Measurements from ENCODE around the gene EDIL3.

DNA sequence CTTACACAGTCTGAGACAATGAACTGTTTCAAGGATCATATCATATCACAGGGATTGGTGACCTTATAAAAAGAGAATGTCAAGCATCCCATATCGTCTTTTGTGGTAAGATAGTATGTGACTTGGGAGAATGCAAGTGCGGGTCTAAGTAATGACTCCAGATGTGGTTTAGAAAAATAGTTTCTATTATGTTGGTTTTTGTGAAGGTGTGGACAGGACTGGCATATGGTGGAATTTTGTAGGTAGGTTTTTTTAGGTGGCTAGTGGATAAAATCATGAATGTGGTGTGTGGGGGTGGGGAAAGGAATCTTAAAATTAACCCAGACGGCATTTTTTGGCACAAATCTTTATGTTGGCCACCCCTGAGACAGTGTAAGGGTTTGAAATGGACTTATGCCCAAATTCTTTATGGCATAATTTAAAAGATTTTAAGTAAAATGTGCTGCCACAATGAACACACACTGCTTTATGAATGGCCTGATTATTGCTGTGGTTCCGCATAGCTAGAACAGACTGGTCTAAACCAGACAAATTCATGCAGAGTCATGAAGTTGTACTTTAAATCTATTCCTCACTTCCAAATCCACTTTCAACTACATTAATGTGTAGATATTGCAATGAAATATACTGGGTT is 459.2 kb downstream of the EDIL3 start:
- no peak for TF ChIP-seq POLR2A (IDR thresholded peaks at IDR 0.05)
- TF ChIP-seq, protein P1, sequence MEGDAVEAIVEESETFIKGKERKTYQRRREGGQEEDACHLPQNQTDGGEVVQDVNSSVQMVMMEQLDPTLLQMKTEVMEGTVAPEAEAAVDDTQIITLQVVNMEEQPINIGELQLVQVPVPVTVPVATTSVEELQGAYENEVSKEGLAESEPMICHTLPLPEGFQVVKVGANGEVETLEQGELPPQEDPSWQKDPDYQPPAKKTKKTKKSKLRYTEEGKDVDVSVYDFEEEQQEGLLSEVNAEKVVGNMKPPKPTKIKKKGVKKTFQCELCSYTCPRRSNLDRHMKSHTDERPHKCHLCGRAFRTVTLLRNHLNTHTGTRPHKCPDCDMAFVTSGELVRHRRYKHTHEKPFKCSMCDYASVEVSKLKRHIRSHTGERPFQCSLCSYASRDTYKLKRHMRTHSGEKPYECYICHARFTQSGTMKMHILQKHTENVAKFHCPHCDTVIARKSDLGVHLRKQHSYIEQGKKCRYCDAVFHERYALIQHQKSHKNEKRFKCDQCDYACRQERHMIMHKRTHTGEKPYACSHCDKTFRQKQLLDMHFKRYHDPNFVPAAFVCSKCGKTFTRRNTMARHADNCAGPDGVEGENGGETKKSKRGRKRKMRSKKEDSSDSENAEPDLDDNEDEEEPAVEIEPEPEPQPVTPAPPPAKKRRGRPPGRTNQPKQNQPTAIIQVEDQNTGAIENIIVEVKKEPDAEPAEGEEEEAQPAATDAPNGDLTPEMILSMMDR (IDR thresholded peaks at IDR 0.05) = no peak
